LNCaP clone FGC (cell line): Measurements from ENCODE around the gene PPM1H.

Experiments used
- DNase-seq: peaks from one replicate; pipeline ENCODE4 v3.0.0-alpha.2; 2011; ENCODE audit warnings: low read depth
- H3K4me3 ChIP-seq: 2 replicates; pipeline ENCODE4 v1.5.1; 2011; ENCODE audit warnings: mild to moderate bottlenecking, low read depth, low read length, control low read depth
- CTCF ChIP-seq: IDR thresholded peaks from 2 replicates; pipeline ENCODE4 v1.5.1; 2012; ENCODE audit warnings: mild to moderate bottlenecking; ENCODE audit not compliant: control insufficient read depth, insufficient read depth; ENCODE audit errors: extremely low read depth

The PPM1H gene

GRCh38 chr12:62848418-62848817 lies 86.5 kb downstream of the PPM1H start:
- no peak for TF ChIP-seq CTCF
- H3K4me3 ChIP-seq: no peak overlapping the region
- no peak for DNase-seq

GRCh38 chr12:62847709-62848108 lies 87.2 kb downstream of the PPM1H start:
- TF ChIP-seq CTCF: no peak
- H3K4me3 ChIP-seq: no peak overlapping the region
- no peak for DNase-seq

GRCh38 chr12:62846491-62846890 lies 88.5 kb downstream of the PPM1H start:
- H3K4me3 ChIP-seq: no peak overlapping the region
- DNase-seq: no peak
- no peak for TF ChIP-seq CTCF

- DNase-seq: no peak
- TF ChIP-seq CTCF: no peak
- H3K4me3 ChIP-seq: no peak overlapping the region
Measured at GRCh38 chr12:62844915-62845314, 90.0 kb downstream of the PPM1H start.

GRCh38 chr12:62843716-62844115 lies 91.2 kb downstream of the PPM1H start:
- DNase-seq: no peak
- TF ChIP-seq CTCF: no peak

GRCh38 chr12:62841846-62842245 lies 93.1 kb downstream of the PPM1H start:
- peak; percentile 82 for DNase-seq
- no peak for TF ChIP-seq CTCF
- no peak overlapping the region for H3K4me3 ChIP-seq

More at GRCh38 chr12:62843716-62844115, 91.2 kb downstream of the PPM1H start:
- H3K4me3 ChIP-seq: no peak overlapping the region

- no peak overlapping the region for H3K4me3 ChIP-seq
- DNase-seq: no peak
- no peak for TF ChIP-seq CTCF
Measured at GRCh38 chr12:62840806-62841205, 94.1 kb downstream of the PPM1H start.
